Activated naive CD4-positive, alpha-beta T cell treated with anti-CD3 and anti-CD28 coated beads, Interleukin-2, amount 50 U/mL, for 72 hours (primary cell): ENCODE data around the gene ZNF286A. TPM values are rescaled to one million over a fixed set of nuclear protein-coding genes. Genes with fewer than 3 reads are reported as not detected.
"Not testable (repeated sequence)": the region's sequence is repeated elsewhere in the genome, so short reads cannot be mapped to it uniquely, and the experiment has no call there.

ENCODE experiments used
- ATAC-seq, 2 donors: fragments of 150-1000 bp; cut with Tn5 transposase; 2 replicates each; pipeline ENCODE4 v1.10.0; 2021; ENCODE audit warnings: mild to moderate bottlenecking in 2 of 2, moderate library complexity in 2 of 2
- DNase-seq, 2 donors: peaks; one replicate each; pipeline ENCODE4 v3.0.0; 2021 to 2022; ENCODE audit warnings: low spot score in 2 of 2
- H3K27ac Mint-ChIP-seq, 2 donors: one replicate each; pipeline ENCODE4 v1.8.0; 2022; ENCODE audit warnings: mild to moderate bottlenecking in 2 of 2, mixed read lengths in 2 of 2
- H3K36me3 Mint-ChIP-seq, 2 donors: one replicate each; pipeline ENCODE4 v1.8.0; 2022; ENCODE audit warnings: mixed read lengths in 2 of 2
- H3K9me3 Mint-ChIP-seq, 2 donors: one replicate each; pipeline ENCODE4 v1.8.0; 2022; ENCODE audit warnings: mixed read lengths in 2 of 2
- total RNA-seq, 2 donors: library from RNA; stranded (reverse); gene quantifications; one replicate each; pipeline ENCODE4 v1.2.3, GENCODE V29; 2022

Gene ZNF286A
- total RNA-seq, 2 donors from 2014 or later = 21.8 to 24.3 TPM

DNA sequence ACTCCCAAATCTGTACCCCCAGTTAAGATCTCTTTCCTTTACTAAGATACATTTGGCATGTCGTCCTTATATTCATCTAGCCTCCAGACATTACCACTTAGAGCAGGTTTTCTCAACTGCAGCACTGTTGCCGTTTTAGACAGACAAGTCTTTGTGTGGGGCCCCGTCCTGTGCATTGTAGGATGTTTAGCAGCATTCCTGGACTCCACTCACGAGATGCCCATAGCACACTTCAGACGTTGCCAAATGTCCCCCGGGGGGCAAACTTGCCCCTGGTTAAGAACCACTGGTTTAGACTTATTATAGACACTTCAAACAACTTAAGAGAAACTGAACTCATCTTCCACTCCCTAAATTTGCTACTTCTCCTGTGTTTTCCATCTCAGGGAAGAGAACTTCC, 23.6 kb upstream of the ZNF286A start:
- not testable (repeated sequence) for H3K27ac Mint-ChIP-seq, DNase-seq, H3K36me3 Mint-ChIP-seq, H3K9me3 Mint-ChIP-seq, ATAC-seq

DNA sequence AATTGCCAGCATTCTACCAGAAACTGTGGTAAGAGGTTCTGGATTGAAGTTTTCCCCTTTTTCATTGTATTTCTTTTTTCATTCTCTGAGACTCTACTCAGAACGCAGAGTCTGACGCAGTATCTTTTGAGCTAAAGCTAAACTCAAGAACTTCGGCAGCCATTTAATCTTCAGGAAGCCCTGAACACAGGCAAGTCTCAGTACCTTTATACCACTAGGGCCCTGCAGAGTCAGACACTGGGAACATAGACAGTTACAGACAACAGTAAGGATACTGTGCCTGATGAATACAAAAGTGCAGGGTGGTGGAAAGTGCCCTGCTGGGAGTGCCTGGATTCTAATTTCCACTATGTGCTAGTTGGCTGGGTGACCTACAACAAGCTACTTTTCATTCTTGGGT, 16.4 kb upstream of the ZNF286A start:
- not testable (repeated sequence) for H3K36me3 Mint-ChIP-seq, ATAC-seq, DNase-seq, H3K9me3 Mint-ChIP-seq
- H3K27ac Mint-ChIP-seq = peak overlapping the region in 1 of 2 donors; percentile 5

DNA sequence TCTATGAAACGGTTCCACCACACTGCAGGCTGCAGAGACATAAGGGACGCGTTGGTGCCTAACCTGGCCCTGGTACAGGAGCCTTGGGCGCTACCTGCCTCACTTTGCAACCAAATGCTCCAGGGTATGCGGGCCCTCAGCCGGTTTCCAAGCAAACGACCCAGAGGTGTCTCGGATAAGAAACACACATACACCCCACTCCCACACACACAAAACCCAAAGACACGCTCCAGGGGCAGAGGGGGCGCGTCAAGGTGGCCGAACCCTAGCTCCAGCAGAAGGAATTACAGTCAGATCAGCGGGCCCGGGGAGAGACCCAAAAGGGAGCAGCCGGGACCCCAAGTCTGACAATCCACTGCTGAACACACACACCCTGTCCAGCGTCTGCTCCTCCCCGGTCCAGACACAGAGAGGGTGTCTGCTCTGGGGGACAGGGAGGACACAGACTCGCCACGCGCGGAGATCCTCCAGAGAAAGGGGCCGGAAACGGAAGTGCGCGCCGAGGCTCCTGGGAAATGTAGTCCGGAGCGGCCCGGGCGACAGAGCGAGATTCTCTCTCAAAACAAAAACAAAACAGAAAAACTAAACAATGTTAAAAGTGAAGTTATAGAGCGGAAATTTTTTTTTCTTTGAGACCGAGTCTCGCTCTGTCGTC, 15.6 kb upstream of the ZNF286A start, which contains the start of gene TRIM16:
TSS of gene TRIM16 (minus strand) at position 488 of the 655 bp plus-strand sequence. CDS start 32,702 bp downstream, outside the sequence.
- H3K36me3 Mint-ChIP-seq, H3K9me3 Mint-ChIP-seq: not testable (repeated sequence)
- H3K27ac Mint-ChIP-seq = peak within 1 kb of the TSS; percentile 87 to 89
- peak; percentile 71 to 77 for DNase-seq
- ATAC-seq = peak; percentile 95 to 99

DNA sequence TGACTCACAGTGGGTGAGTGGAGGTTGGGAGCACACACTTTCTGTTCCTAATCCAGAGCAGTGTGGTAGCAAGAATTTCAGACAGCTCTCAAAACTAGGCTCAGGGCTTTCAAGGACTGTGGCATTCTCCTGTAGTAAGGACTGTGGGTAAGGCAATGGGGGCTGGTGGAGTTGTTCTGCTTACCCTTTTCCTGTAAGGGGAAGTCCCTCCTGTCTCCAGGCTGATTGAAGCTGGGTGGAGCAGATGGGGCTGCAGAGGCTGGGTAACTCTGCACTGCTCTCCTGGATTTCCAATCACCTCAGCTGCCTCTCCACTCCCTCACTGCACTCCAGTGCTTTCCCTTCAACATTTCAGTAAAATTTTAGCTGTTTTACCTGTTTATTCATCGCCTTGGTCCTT, 12.1 kb upstream of the ZNF286A start:
- not testable (repeated sequence) for H3K27ac Mint-ChIP-seq, H3K36me3 Mint-ChIP-seq, ATAC-seq, DNase-seq, H3K9me3 Mint-ChIP-seq

DNA sequence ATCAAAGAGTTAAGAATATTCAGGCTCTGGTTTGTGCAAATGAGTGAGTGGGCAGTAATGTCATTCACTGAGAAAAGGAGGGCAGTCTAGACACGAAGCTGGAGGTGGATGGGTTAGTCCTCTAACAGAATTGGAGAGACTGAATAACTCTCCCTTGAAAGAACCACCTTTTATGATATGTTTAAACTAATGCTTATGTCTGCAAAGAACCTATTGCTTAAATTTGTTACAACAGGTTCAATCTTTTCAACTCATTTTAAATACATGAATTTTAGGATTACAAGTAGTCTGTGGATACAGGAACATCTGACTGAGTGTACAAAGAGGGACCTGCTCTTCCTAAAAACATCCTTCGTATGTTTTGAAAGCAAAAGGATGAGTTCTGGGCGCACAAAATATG, 585 bp upstream of the ZNF286A start:
- H3K9me3 Mint-ChIP-seq, ATAC-seq, DNase-seq: not testable (repeated sequence)
- H3K27ac Mint-ChIP-seq = peak overlapping the region in 1 of 2 donors; percentile 89
- H3K36me3 Mint-ChIP-seq = peaks cover 8 to 16% of the 10 kb centered on the region in 2 donors

DNA sequence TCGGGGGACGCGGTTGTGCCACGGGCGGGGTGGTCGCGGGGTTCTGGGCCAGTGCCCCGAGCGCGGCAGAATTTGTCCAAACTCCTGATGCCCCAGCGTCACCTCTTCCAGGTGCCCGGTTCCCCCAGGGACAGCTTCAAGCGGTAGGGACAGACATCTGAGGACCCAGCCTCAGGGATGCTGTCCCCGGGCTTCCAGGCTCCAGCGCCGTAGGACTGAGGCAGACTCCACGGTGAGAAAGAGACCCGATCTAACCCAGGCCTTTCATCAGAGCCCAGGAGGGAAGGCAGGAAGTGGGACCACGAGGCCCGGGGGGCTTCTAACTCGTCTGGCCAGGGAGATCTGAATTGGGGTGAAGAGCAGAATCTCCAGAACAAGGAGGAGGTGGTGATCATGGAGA, 385 bp downstream of the ZNF286A start:
- not testable (repeated sequence) for H3K9me3 Mint-ChIP-seq, DNase-seq
- Mint-ChIP-seq H3K36me3 (peaks cover 8 to 22% of the 10 kb centered on the region in 2 donors), H3K27ac (peak overlapping the region; percentile 79 to 89)
- peak; percentile 1 to 18 for ATAC-seq

DNA sequence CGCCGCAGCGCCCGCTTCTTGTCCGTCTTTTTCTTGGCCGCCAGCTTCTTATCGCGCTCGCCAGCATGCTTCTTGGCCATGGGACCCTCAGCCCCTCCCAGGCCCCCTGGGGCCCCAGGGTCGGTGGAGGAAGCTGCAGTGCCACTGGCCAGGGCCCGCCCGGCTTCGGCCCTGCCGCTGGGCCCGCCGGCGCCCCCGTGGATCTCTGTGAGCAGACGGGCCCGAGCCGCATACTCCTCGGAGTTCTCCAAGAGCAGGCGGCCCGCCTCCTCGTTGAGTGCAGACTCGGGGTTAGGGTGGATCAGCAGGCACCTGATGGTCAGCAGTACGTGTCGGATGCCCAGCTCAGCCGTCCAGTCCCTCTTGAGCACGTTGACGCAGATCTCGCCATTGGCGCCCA, 4.7 kb downstream of the ZNF286A start:
- DNase-seq, ATAC-seq, H3K27ac Mint-ChIP-seq: not testable (repeated sequence)
- Mint-ChIP-seq H3K36me3 (peaks cover 30 to 63% of the 10 kb centered on the region in 2 donors), H3K9me3 (peaks cover 7 to 22% of the 10 kb centered on the region in 2 donors)

DNA sequence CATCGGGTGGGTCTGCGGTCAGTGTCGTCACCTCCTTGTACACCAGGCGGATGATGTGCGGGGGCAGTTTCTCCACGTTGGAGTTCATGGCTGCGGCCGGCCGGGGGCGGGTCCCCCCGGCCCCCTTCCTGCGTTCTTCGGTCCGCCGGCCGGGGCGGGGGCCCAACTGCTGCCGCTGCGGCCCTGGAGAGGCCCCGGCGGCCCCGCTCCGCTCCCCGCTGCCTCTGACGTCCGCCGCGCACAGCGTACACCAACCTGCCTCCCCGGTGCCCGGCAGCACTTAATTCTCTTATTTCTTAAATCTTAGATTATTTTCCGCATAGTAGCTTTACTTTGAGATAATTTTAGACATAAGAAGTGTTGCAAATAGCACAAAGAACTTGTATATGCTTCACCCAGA, 5.3 kb downstream of the ZNF286A start:
- ATAC-seq, H3K27ac Mint-ChIP-seq, DNase-seq: not testable (repeated sequence)
- H3K36me3 Mint-ChIP-seq = peaks cover 24 to 68% of the 10 kb centered on the region in 2 donors
- H3K9me3 Mint-ChIP-seq = peaks cover 7 to 26% of the 10 kb centered on the region in 2 donors

DNA sequence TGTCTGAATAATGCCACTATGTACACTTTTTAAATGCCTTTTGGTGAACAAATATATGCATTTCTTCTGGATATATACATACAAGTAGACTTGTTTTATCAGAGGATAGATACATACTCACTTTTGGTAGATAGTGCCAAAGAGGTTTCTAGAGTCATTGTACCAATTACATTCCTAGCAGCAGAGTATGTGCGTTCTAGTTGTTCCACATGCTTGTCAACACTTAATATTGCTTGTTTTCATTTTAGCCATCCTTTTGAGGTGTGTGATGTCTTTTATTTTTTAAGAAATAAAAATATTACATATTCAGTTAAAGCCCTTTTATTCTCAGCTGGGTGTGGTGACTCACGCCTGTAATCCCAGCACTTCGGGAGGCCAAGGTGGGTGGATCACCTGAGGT, 9.3 kb downstream of the ZNF286A start:
- H3K36me3 Mint-ChIP-seq = peaks cover 32 to 76% of the 10 kb centered on the region in 2 donors
- not testable (repeated sequence) for ATAC-seq, H3K27ac Mint-ChIP-seq, DNase-seq
- peaks cover 12 to 33% of the 10 kb centered on the region in 2 donors for H3K9me3 Mint-ChIP-seq

DNA sequence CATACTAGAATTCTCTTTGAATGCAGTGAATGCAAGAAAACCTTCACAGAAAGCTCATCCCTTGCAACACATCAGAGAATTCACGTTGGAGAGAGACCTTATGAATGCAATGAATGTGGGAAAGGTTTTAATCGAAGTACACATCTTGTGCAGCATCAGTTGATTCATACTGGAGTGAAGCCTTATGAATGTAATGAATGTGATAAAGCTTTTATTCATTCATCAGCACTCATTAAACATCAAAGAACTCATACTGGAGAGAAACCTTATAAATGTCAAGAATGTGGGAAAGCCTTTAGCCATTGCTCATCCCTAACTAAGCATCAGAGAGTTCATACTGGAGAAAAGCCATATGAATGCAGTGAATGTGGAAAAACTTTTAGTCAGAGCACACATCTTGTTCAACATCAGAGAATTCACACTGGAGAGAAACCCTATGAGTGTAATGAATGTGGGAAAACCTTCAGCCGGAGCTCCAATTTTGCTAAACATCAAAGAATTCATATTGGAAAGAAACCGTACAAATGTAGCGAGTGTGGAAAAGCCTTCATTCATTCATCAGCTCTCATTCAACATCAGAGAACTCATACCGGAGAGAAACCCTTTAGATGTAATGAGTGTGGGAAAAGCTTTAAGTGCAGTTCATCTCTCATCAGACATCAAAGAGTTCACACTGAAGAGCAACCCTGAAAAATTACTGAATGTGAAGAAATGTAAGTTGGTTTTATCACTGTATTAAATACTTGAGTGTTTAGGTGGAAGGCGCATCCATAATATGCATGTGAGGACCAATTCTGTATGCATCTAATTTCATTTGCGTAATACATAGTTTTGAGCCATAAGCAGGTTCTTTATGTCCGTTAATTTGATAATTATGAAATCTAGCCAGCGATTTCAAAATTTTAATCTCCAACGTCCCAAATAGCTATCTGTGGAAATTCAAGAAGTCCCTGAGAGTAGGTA, 17.3 kb downstream of the ZNF286A start:
- Mint-ChIP-seq H3K36me3 (peaks cover 35 to 47% of the 10 kb centered on the region in 2 donors), H3K9me3 (peaks cover 22 to 25% of the 10 kb centered on the region in 2 donors)
- H3K27ac Mint-ChIP-seq, DNase-seq, ATAC-seq: not testable (repeated sequence)

DNA sequence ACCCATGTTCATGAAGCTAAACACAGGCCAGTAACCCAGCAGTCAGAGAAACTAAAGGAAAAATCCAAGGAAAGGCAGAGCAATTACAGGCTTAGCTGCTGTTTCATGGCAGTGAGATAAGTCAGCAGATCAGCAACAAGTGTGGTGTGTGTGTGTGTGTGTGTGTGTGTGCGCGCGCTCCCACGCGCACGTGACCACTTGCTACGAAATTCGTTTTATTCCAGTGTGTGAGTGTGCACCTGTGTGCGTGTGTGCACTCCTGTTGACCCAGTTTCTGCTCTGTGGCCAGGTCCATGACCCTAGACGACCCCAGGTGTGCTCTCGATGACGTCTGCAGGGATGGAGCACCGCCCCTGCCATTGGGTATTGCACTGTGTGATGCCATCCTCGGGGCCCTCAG, 31.0 kb downstream of the ZNF286A start:
- DNase-seq, H3K9me3 Mint-ChIP-seq: not testable (repeated sequence)

DNA sequence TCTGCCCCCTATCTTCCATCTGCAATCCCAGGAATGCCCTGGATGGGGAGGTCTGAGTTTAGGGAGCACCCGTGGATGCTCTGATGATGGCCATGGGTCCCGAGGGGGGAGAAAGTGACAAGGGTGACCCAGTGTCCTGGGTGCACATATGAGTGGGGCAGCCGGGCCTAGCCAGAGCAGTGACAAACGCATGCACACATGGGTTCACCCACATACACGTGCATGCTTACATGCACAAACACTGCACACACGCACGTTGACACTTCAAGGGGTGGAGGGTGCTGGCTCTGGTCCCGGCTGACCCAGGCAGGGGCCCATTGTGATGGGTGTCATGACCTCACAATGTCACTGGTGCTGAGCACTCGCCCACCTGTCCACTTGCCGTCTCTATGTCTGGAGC, 32.3 kb downstream of the ZNF286A start, which contains the start of gene TBC1D26:
TSS of gene TBC1D26 (plus strand) at position 384 of the 400 bp plus-strand sequence. CDS start 3,066 bp downstream, outside the sequence.
- H3K9me3 Mint-ChIP-seq, H3K36me3 Mint-ChIP-seq, DNase-seq, H3K27ac Mint-ChIP-seq, ATAC-seq: not testable (repeated sequence)

More for the DNA sequence above, 31.0 kb downstream of the ZNF286A start:
- not testable (repeated sequence) for ATAC-seq, H3K27ac Mint-ChIP-seq, H3K36me3 Mint-ChIP-seq

DNA sequence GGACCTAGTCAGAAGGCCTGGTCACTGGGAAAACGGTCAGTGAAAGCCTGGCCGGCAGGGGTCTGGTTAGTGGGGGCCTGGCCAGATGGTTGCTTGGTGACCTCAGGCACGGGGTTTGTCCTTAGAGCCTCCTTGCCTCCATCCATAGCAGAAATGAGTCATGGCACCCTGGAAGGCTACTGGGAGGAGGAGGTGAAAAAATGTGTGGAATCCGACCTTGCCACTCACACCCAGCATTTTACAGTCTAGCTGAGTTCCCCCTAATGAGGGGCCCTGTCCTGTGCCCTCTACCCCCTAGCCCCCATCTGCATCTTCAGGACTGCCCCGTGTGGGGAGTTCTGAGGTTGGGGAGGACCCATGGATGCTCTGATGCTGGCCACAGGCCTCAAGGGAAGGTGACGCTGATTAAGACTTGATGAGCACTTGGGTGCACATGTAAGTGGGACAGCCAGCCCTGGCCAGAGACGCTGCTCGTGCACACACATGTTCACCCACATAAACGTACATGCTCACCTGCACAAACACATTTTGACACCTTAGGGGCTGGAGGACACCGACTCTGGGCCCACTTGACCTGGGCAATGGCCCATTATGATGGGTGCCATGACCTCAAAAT, 33.7 kb downstream of the ZNF286A start:
- not testable (repeated sequence) for ATAC-seq, H3K9me3 Mint-ChIP-seq, H3K27ac Mint-ChIP-seq, H3K36me3 Mint-ChIP-seq, DNase-seq

DNA sequence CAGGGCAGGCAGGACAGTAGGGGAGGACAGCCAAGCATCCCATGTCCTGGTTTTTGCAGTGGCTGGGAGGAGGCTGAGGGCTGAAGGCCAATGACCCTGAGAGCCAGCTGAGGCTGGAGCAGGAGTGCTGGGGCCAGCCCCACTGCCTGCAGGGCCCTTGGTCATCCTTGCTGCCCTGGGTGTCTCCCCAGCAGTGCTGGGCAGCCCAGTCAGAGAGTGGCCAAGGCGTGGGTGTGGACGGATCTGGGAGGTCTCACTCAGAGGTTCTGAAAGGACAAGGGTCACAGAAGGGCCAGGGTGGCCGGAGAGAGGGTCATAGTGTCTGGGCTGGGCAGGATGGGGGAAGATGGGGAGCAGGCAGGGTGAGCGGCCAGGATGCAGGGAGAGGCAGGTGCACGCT, 37.0 kb downstream of the ZNF286A start:
- H3K36me3 Mint-ChIP-seq, DNase-seq, H3K9me3 Mint-ChIP-seq, H3K27ac Mint-ChIP-seq, ATAC-seq: not testable (repeated sequence)

DNA sequence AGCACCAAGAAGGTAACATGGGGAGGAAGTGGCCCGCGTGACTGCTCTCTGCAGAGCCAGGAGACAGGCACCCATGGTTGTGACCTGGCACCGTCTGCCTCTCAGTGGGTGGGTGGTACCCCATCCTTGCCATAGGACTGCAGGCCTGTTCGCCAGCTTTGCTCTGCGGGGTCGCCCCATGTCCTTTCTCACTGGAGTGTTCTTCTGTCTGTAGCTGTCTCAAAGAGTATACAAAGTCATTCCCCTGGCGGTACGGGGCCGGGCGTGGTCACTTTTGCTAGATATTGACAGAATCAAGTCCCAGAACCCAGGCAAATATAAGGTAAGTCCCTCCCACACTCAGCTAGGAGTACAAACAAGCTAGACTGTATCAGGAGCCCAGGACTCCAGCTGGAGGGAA, 38.5 kb downstream of the ZNF286A start:
- no peaks in the 10 kb centered on the region for H3K36me3 Mint-ChIP-seq
- no peak overlapping the region for H3K27ac Mint-ChIP-seq
- H3K9me3 Mint-ChIP-seq = no peaks in the 10 kb centered on the region
- no peak for ATAC-seq
- no peak for DNase-seq

DNA sequence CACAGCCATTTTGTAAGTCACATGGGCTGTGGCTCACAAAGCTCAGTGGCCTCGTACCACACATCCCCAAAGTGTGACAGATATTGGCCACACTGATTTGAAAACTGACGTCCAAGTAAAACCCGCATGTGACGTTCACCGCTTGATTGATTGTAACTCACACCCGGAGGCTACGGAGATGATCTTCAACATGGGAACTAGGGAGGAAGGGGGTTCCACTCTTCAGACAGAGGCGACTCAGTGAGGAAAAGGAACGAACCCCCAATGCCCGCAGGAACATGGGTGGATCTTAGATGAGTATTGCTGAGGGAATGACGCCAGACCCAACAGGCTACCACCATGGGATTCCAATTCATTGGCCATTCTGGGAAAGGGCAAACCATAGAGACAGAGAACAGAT, 39.7 kb downstream of the ZNF286A start:
- not testable (repeated sequence) for ATAC-seq, H3K36me3 Mint-ChIP-seq, H3K9me3 Mint-ChIP-seq, H3K27ac Mint-ChIP-seq, DNase-seq
